ENCODE results near the gene TUBA4B.

Gene TUBA4B

DNA sequence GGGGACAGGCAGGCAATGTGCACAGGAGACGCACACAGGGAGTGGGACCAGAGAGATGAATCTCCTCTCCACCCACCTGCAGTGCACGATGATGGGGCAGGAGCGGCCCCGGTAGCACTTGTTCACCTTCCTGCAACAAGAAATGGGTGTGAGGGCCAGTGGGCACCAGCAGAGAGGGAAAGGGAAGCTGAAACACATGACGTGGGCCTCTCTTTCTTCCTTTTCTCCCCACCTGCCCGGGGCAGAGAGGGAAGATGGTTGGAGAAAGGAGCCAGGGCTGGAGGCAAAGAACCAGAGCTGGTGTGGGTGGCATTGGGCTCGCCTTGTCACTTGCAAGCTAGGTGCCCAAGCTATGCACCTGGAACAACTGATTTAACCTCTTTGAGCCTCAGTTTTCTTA lies 38.4 kb downstream of the TUBA4B start:
- Histone ChIP-seq H3K27ac (ENCODE audit: extremely low read depth, low read depth, low read length) (no peak overlapping the region), H3K4me1 (ENCODE audit: control insufficient read depth, insufficient read depth, low read length) (no peaks in the 10 kb centered on the region; the same call in 1 of the 2 replicates), H3K4me3 (ENCODE audit: low read depth, low read length) (no peak overlapping the region), H3K9me3 (ENCODE audit: control insufficient read depth, insufficient read depth, low read depth, low read length) (no peaks in the 10 kb centered on the region), H3K36me3 (ENCODE audit: control insufficient read depth in 2 of 2, insufficient read depth in 1 of 2, low read length in 2 of 2) (peaks cover 0 to 6% of the 10 kb centered on the region in 2 experiments; a peak in 1 of 3 replicates)
- TF ChIP-seq ZNF768 (tag by site-specific recombination; IDR thresholded peaks at IDR 0.05) (no peak), ZNF324 (tag by site-specific recombination; IDR thresholded peaks at IDR 0.05) (no peak), ZNF747 (tag by site-specific recombination; IDR thresholded peaks at IDR 0.05) (no peak), ZNF596 (tag by site-specific recombination; IDR thresholded peaks at IDR 0.05) (no peak), ZBTB8A (tag by site-specific recombination; IDR thresholded peaks at IDR 0.05) (no peak), ZNF174 (tag by site-specific recombination; IDR thresholded peaks at IDR 0.05) (no peak), ZNF555 (tag by site-specific recombination; conservative IDR thresholded peaks at IDR 0.05) (no peak), ZNF37A (tag by site-specific recombination; IDR thresholded peaks at IDR 0.05) (no peak), RBAK (tag by site-specific recombination; IDR thresholded peaks at IDR 0.05) (no peak), HOXA7 (CRISPR knock-in tag; IDR thresholded peaks at IDR 0.05; ENCODE audit: borderline replicate concordance) (no peak), ZNF777 (tag by site-specific recombination; IDR thresholded peaks at IDR 0.05; ENCODE audit: borderline replicate concordance) (no peak), ZNF521 (tag by site-specific recombination; IDR thresholded peaks at IDR 0.05) (no peak), KLF16 (tag by site-specific recombination; IDR thresholded peaks at IDR 0.05) (no peak), ZNF571 (tag by site-specific recombination; IDR thresholded peaks at IDR 0.05) (no peak), ZNF660 (tag by site-specific recombination; IDR thresholded peaks at IDR 0.05) (no peak), ZNF366 (tag by site-specific recombination; conservative IDR thresholded peaks at IDR 0.05) (no peak), OVOL3 (tag by site-specific recombination; IDR thresholded peaks at IDR 0.05) (no peak), ZNF600 (tag by site-specific recombination; IDR thresholded peaks at IDR 0.05) (no peak), ZNF610 (tag by site-specific recombination; IDR thresholded peaks at IDR 0.05; ENCODE audit: borderline replicate concordance) (no peak)
- TF ChIP-seq, protein P1, sequence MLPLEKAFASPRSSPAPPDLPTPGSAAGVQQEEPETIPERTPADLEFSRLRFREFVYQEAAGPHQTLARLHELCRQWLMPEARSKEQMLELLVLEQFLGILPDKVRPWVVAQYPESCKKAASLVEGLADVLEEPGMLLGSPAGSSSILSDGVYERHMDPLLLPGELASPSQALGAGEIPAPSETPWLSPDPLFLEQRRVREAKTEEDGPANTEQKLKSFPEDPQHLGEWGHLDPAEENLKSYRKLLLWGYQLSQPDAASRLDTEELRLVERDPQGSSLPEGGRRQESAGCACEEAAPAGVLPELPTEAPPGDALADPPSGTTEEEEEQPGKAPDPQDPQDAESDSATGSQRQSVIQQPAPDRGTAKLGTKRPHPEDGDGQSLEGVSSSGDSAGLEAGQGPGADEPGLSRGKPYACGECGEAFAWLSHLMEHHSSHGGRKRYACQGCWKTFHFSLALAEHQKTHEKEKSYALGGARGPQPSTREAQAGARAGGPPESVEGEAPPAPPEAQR (tag by site-specific recombination; IDR thresholded peaks at IDR 0.05): no peak
- ChIA-PET CTCF (interaction anchor here (1.0 to 11.6 kb wide), 4 partner anchors 12 to 132 kb away, joined by 3 to 297 read pairs (median 22); partner anchors contain the start of gene DNAJB2), POLR2A (interaction anchor here (2.5 kb wide), 1 partner anchor 12 kb away, joined by 9 read pairs; the partner anchor contains the start of gene DNAJB2)

DNA sequence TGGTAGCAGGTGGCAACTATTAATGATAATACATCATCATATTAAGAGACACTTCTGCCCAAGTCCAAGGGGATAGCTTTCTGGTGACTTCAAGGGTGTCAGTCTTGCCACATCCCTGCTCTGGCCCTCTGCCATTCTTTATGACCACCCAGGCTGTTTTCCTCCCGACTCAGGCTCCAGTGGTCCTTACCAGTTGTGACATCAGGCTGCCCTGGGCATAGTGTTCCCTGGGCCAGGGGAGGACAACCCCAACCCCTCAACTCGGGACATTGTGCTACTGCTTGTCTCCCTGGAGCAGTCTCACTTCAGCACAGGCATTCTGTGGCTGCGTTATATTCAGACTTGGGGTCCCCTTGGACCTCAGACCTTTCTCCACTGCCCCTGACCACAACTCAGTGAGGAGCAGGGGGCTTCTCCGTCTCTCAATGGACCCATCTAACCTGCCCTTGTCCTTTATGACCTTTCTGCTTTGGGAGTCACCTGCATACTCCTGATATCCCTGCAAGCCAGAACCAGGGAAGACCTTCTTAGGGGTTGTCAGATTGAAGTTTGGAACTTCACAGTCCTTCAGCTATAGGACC lies 39.0 kb downstream of the TUBA4B start:
- TF ChIP-seq, protein P2, sequence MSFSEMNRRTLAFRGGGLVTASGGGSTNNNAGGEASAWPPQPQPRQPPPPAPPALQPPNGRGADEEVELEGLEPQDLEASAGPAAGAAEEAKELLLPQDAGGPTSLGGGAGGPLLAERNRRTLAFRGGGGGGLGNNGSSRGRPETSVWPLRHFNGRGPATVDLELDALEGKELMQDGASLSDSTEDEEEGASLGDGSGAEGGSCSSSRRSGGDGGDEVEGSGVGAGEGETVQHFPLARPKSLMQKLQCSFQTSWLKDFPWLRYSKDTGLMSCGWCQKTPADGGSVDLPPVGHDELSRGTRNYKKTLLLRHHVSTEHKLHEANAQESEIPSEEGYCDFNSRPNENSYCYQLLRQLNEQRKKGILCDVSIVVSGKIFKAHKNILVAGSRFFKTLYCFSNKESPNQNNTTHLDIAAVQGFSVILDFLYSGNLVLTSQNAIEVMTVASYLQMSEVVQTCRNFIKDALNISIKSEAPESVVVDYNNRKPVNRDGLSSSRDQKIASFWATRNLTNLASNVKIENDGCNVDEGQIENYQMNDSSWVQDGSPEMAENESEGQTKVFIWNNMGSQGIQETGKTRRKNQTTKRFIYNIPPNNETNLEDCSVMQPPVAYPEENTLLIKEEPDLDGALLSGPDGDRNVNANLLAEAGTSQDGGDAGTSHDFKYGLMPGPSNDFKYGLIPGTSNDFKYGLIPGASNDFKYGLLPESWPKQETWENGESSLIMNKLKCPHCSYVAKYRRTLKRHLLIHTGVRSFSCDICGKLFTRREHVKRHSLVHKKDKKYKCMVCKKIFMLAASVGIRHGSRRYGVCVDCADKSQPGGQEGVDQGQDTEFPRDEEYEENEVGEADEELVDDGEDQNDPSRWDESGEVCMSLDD (tag by site-specific recombination; IDR thresholded peaks at IDR 0.05): no peak
- TF ChIP-seq ZNF416 (tag by site-specific recombination; IDR thresholded peaks at IDR 0.05): no peak
- peak; percentile 23; the same call in 1 of the 2 replicates for TF ChIP-seq GLIS1 (tag by site-specific recombination; IDR thresholded peaks at IDR 0.05)
- Histone ChIP-seq H3K4me3 (ENCODE audit: low read depth, low read length) (no peak overlapping the region), H3K36me3 (ENCODE audit: control insufficient read depth in 2 of 2, insufficient read depth in 1 of 2, low read length in 2 of 2) (no peaks in the 10 kb centered on the region), H3K27ac (ENCODE audit: extremely low read depth, low read depth, low read length) (no peak overlapping the region), H3K9me3 (ENCODE audit: control insufficient read depth, insufficient read depth, low read depth, low read length) (no peaks in the 10 kb centered on the region), H3K4me1 (ENCODE audit: control insufficient read depth, insufficient read depth, low read length) (no peaks in the 10 kb centered on the region; the same call in 1 of the 2 replicates)
- ChIA-PET CTCF (interaction anchor here (0.6 to 11.6 kb wide), 10 partner anchors 13 to 312 kb away, joined by 3 to 297 read pairs (median 4); partner anchors contain the start of genes DNAJB2 and NHEJ1), POLR2A (interaction anchor here (2.5 kb wide), 1 partner anchor 13 kb away, joined by 9 read pairs; the partner anchor contains the start of gene DNAJB2)

Measured in HEK293 (cell line).